SH-SY5Y (cell line): ENCODE results near the gene OGFOD3.

Source experiments
- GATA2 ChIP-seq: IDR thresholded peaks from 2 replicates; pipeline ENCODE4 v1.6.1; 2011; ENCODE audit warnings: mild to moderate bottlenecking, low read depth, low read length
- GATA3 ChIP-seq: IDR thresholded peaks from 2 replicates; pipeline ENCODE4 v1.6.1; 2011; ENCODE audit warnings: low read depth, mild to moderate bottlenecking, low read length, moderate library complexity

DNA sequence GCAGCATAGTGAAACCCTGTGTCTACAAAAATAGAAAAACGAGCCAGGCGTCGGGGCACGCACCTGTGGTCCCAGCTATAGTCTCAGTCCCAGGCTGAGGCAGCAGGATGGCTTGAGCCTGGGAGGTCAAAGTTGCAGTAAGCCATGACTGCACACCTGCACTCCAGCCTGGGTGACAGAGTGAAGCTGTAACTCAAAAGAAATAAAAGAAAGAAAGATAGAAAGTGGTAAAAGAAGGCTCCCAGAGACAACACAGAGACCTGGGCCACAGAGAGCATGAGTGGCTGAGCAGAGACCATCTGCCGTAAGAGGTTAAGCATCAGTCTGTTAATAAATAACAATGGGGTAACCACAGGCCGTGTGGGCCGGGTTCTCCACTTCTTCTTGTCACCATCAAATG lies 15.5 kb downstream of the OGFOD3 start:
- no peak for TF ChIP-seq GATA3
- TF ChIP-seq GATA2, result no peak
